ENCODE data around the gene TMEM14B. TPM values are rescaled to one million over a fixed set of nuclear protein-coding genes. Genes with fewer than 3 reads are reported as not detected.

TMEM14B gene
- total RNA-seq, 2 donors from 2014 or later = 61.1 to 62.6 TPM

DNA sequence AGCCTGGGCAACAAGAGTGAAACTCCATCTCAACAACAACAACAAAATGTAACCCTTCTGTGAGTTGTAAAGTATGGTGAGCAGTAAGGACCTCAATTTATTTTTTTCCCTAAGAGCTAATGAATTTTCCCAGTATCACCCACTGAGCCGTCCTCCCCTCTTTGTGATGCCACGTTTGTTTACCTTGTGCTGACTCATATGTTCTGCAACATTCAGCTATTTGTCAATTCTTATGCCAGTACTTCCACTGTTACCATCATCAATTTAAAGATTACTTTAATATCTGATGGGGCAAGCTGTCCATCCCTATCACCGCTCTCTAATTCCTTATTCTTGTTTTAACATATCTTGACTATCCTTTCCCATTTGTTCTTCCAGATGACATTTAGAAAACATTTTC, 53.2 kb downstream of the TMEM14B start:
- no peak for ATAC-seq
- DNase-seq = no peak
- intact Hi-C loops (cut with DNase I, micrococcal nuclease) = loop anchor here in 1 of 2 donors (5.0 to 10.0 kb wide), 2 partner anchors 296 to 324 kb away; no protein-coding TSS in a partner anchor

DNA sequence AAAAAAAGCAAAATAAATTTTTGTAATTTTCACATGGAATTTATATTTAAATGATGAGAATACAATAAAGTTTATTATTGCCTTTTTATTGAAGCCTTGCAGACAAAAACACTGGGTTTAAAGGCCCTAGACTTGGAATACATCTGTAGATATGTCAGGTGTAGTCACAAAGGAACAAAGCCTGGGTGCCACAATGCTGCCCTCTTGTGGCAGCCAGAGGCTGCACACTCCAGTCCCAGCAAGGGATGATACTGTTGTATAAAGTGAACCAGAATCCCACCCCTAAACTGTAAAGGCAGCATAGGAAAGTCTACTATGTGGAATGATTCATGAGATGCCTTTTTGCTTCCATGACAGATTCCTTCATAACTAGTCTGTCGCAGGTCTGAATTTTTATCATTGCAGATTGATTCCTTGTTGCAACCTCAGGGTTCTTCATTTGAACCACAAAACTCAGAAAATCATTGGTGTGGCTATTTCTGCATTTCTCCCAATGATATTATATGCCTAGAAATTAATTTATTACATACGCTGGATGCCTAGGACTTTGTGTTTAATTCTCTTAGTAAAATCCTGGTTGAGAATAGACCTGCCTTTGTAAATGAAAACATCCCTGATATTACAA, 53.7 kb downstream of the TMEM14B start:
- DNase-seq (peak in 1 of 2 donors; percentile 49), ATAC-seq (peak; percentile 91)
- intact Hi-C loops (cut with DNase I, micrococcal nuclease) = loop anchor here in 1 of 2 donors (5.0 to 10.0 kb wide), 2 partner anchors 297 to 324 kb away; no protein-coding TSS in a partner anchor

Other genes starting within 250 kb of the TMEM14B start
- 10 to 100 TPM; 12.2 to 20.3 TPM for gene GCNT2, start 226.5 kb upstream of the TMEM14B start, total RNA-seq
- gene C6orf52, start 53.2 kb upstream of the TMEM14B start, total RNA-seq = 1 to 10 TPM in 1 of 2 donors, not detected in 1; 1.8 TPM
- gene PAK1IP1, start 52.8 kb upstream of the TMEM14B start, total RNA-seq = 1 to 10 TPM; 7.5 to 9.4 TPM
- gene TMEM14C, start 24.7 kb upstream of the TMEM14B start, total RNA-seq = 10 to 100 TPM; 77.2 to 98.0 TPM
- under 1 TPM in 1 of 2 donors, not detected in 1; 0.06 TPM for gene MAK, start 90.7 kb downstream of the TMEM14B start, total RNA-seq
- not detected for gene GCM2, start 134.2 kb downstream of the TMEM14B start, total RNA-seq
- under 1 TPM in 1 of 2 donors, not detected in 1; 0.18 TPM for gene SYCP2L, start 139.2 kb downstream of the TMEM14B start, total RNA-seq